ENCODE results near the gene KRTAP4-8.
"Not testable (repeated sequence)": the region's sequence is repeated elsewhere in the genome, so short reads cannot be mapped to it uniquely, and the experiment has no call there.

The KRTAP4-8 gene

GRCh38 chr17:41098042-41098441 is at the start of gene KRTAP4-8:
KRTAP4-8 (minus strand) TSS chr17:41098142; CDS start chr17:41098084, 58 bp downstream.
- no peak for DNase-seq

- no peak for DNase-seq
These were observed 47.3 kb upstream of the KRTAP4-8 start for GRCh38 chr17:41145261-41145660.

- DNase-seq = no peak
These were observed 46.9 kb upstream of the KRTAP4-8 start for GRCh38 chr17:41144846-41145245.

GRCh38 chr17:41141361-41141760 is 43.4 kb upstream of the KRTAP4-8 start:
- DNase-seq = no peak

- no peak for DNase-seq
These were observed 42.6 kb upstream of the KRTAP4-8 start, which contains the start of gene KRTAP4-6 for GRCh38 chr17:41140360-41141131. KRTAP4-6 (minus strand) TSS chr17:41140544; CDS start chr17:41140487, 57 bp downstream.

- DNase-seq = not testable (repeated sequence)
These were observed 41.9 kb upstream of the KRTAP4-8 start for GRCh38 chr17:41139865-41140264.

GRCh38 chr17:41133880-41134735 is 36.2 kb upstream of the KRTAP4-8 start:
- DNase-seq = no peak

- DNase-seq = no peak
These were observed 34.0 kb upstream of the KRTAP4-8 start for GRCh38 chr17:41131979-41132378.

GRCh38 chr17:41127371-41127770 is 29.4 kb upstream of the KRTAP4-8 start:
- no peak for DNase-seq

- DNase-seq = no peak
These were observed 28.5 kb upstream of the KRTAP4-8 start for GRCh38 chr17:41126412-41126811.

- no peak for DNase-seq
These were observed 27.1 kb upstream of the KRTAP4-8 start for GRCh38 chr17:41125064-41125463.

- not testable (repeated sequence) for DNase-seq
These were observed 26.0 kb upstream of the KRTAP4-8 start, which contains the start of gene KRTAP4-12 for GRCh38 chr17:41123991-41124371. KRTAP4-12 (minus strand) TSS chr17:41124182; CDS start chr17:41124122, 60 bp downstream.

- DNase-seq = not testable (repeated sequence)
These were observed 25.5 kb upstream of the KRTAP4-8 start for GRCh38 chr17:41123292-41123990.

- DNase-seq = no peak
These were observed 23.8 kb upstream of the KRTAP4-8 start for GRCh38 chr17:41121742-41122141.

- peak in 1 of 51 donors; percentile 2 for DNase-seq
These were observed 22.1 kb upstream of the KRTAP4-8 start for GRCh38 chr17:41119696-41120690.

- DNase-seq = no peak
These were observed 20.8 kb upstream of the KRTAP4-8 start for GRCh38 chr17:41118721-41119120.

- DNase-seq = not testable (repeated sequence)
These were observed 20.0 kb upstream of the KRTAP4-8 start, which contains the start of gene KRTAP4-11 for GRCh38 chr17:41117846-41118386. KRTAP4-11 (minus strand) TSS chr17:41118373; CDS start chr17:41118315, 58 bp downstream.

- DNase-seq = no peak
These were observed 18.4 kb upstream of the KRTAP4-8 start for GRCh38 chr17:41116297-41116696.

GRCh38 chr17:41111151-41111885 is 13.4 kb upstream of the KRTAP4-8 start:
- DNase-seq = no peak
